HepG2 (cell line): Measurements from ENCODE around the gene ARAP1. TPM values are rescaled to one million over a fixed set of nuclear protein-coding genes. Genes with fewer than 3 reads are reported as not detected.
A peak's percentile ranks its signal among the peaks of the same experiment; 100 is the strongest.

Experiments used
- ARID3A ChIP-seq: IDR thresholded peaks from 2 replicates; pipeline ENCODE4 v1.6.1; 2012; ENCODE audit warnings: low read depth, low read length, improper control_type of control experiment
- ARNT ChIP-seq: fragments of 450-650 bp; IDR thresholded peaks from 2 replicates; pipeline ENCODE4 v1.6.1; 2017
- CHCHD3 ChIP-seq: sonication (generic); formaldehyde crosslinking; IDR thresholded peaks from 2 replicates; pipeline ENCODE4 v1.8.0; 2022; ENCODE audit warnings: mild to moderate bottlenecking, missing genetic modification reagents, moderate library complexity
- DNMT3B ChIP-seq: conservative IDR thresholded peaks from 2 replicates; pipeline ENCODE4 v1.6.1; 2016; ENCODE audit warnings: missing biosample characterization, control low read depth
- FOXA3 ChIP-seq: IDR thresholded peaks from 2 replicates; pipeline ENCODE4 v1.6.1; 2016; ENCODE audit warnings: missing genetic modification reagents, missing compliant biosample characterization
- GATA4 ChIP-seq: sonication (generic); IDR thresholded peaks from 2 replicates; pipeline ENCODE4 v1.6.1; 2016; ENCODE audit warnings: antibody characterized with exemption, low read depth, borderline replicate concordance
- GFI1 ChIP-seq: sonication (generic); formaldehyde crosslinking; IDR thresholded peaks from 2 replicates; pipeline ENCODE4 v1.5.0; 2020; ENCODE audit warnings: missing genetic modification reagents, mild to moderate bottlenecking, borderline replicate concordance
- GPBP1L1 ChIP-seq: sonication (generic); formaldehyde crosslinking; IDR thresholded peaks from 2 replicates; pipeline ENCODE4 v1.5.0; 2020; ENCODE audit warnings: mild to moderate bottlenecking, missing genetic modification reagents
- IKZF5 ChIP-seq: IDR thresholded peaks from 2 replicates; pipeline ENCODE4 v1.6.1; 2018; ENCODE audit warnings: missing genetic modification reagents, mild to moderate bottlenecking, missing compliant biosample characterization
- MAFF ChIP-seq: IDR thresholded peaks from 2 replicates; pipeline ENCODE4 v1.6.1; 2011; ENCODE audit warnings: low read depth, low read length, improper control_type of control experiment
- MLX ChIP-seq: IDR thresholded peaks from 2 replicates; pipeline ENCODE4 v1.6.1; 2016
- POGZ ChIP-seq: sonication (generic); formaldehyde crosslinking; IDR thresholded peaks from 2 replicates; pipeline ENCODE4 v1.4.0; 2020; ENCODE audit warnings: mild to moderate bottlenecking, missing genetic modification reagents
- SIN3A ChIP-seq: IDR thresholded peaks from 2 replicates; pipeline ENCODE4 v1.6.1; 2011; ENCODE audit warnings: low read depth, mild to moderate bottlenecking, control low read depth, low read length, borderline replicate concordance
- TCF12 ChIP-seq, 2 experiments: fragments of 450-650 bp in 1 of 2; sonication (generic) in 1 of 2; formaldehyde crosslinking in 1 of 2; IDR thresholded peaks; 2 replicates each; pipeline versions ENCODE4 v1.6.1 to v1.8.0; 2017 to 2022; ENCODE audit warnings: antibody characterized with exemption in 1 of 2, mild to moderate bottlenecking in 1 of 2, missing genetic modification reagents in 1 of 2, moderate library complexity in 1 of 2
- ZNF142 ChIP-seq: sonication (generic); formaldehyde crosslinking; IDR thresholded peaks from 2 replicates; pipeline ENCODE4 v1.4.0; 2020; ENCODE audit warnings: missing genetic modification reagents
- ZNF263 ChIP-seq: sonication (generic); formaldehyde crosslinking; IDR thresholded peaks from 2 replicates; pipeline ENCODE4 v1.4.0; 2020; ENCODE audit warnings: missing genetic modification reagents
- ZNF33B ChIP-seq: sonication (generic); formaldehyde crosslinking; IDR thresholded peaks from 2 replicates; pipeline ENCODE4 v1.5.1; 2020; ENCODE audit warnings: mild to moderate bottlenecking, missing genetic modification reagents
- ZNF563 ChIP-seq: sonication (generic); formaldehyde crosslinking; IDR thresholded peaks from 2 replicates; pipeline ENCODE4 v1.8.0; 2022; ENCODE audit warnings: mild to moderate bottlenecking, moderate library complexity, missing genetic modification reagents
- polyA plus RNA-seq, 8 experiments: library from polyadenylated mRNA; depleted of rRNA in 3 of 8; stranded (reverse) in 7 of 8; unstranded in 1 of 8; fragments of >200 nt; fragmentation: Illumina TruSeq in 4 of 8; extraction: Trizol in 4 of 8; gene quantifications; 2 replicates each; pipeline versions ENCODE4 v1.2.1 to v1.2.3, GENCODE V29; 2011 to 2016; ENCODE audit warnings: low read depth in 4 of 8, missing spikeins in 1 of 8, mixed read lengths in 1 of 8; ENCODE audit not compliant: insufficient read depth in 1 of 8
- total RNA-seq, 5 experiments: library from RNA; depleted of rRNA; stranded (reverse); fragments of >200 nt; fragmentation: Illumina TruSeq; extraction: Trizol; gene quantifications; 2 replicates each; pipeline ENCODE4 v1.2.3, GENCODE V29; 2016; ENCODE audit warnings: low read depth in 1 of 5

Gene ARAP1
- total and polyA plus RNA-seq, 2 of the 13 experiments (the other 11 are each of a cell fraction or from before 2014, with no cell fraction given) = 43.2 to 55.5 TPM

GRCh38 chr11:72787216-72788104 is 35.3 kb upstream of the ARAP1 start (continued):
- TF ChIP-seq ZNF142 (no peak), CHCHD3 (no peak), ZNF563 (no peak), GFI1 (CRISPR knock-in tag) (peak; percentile 71; the same call in 1 of the 2 replicates), ARNT (no peak), ZNF33B (CRISPR knock-in tag) (0 out of 2 replicates have a peak, but pooled peaks have one; percentile 9), MLX (CRISPR knock-in tag) (0 out of 2 replicates have a peak, but pooled peaks have one; percentile 48), GPBP1L1 (CRISPR knock-in tag) (no peak), SIN3A (peak; percentile 87; the same call in 1 of the 2 replicates), ARID3A (no peak), MAFF (no peak), DNMT3B (CRISPR knock-in tag) (no peak), ZNF263 (CRISPR knock-in tag) (no peak), GATA4 (0 out of 2 replicates have a peak, but pooled peaks have one; percentile 18), IKZF5 (CRISPR knock-in tag) (peak; percentile 23; the same call in 1 of the 2 replicates), TCF12 (IDR thresholded peaks at IDR 0.05) (no peak), TCF12 (CRISPR knock-in tag; IDR thresholded peaks at IDR 0.05) (no peak), FOXA3 (CRISPR knock-in tag) (peak; percentile 59; the same call in 1 of the 2 replicates), POGZ (CRISPR knock-in tag) (no peak)
